Right ventricle myocardium superior (tissue), 1 donor: ENCODE data around the gene YPEL3. TPM values are rescaled to one million over a fixed set of nuclear protein-coding genes. Genes with fewer than 3 reads are reported as not detected.
A peak's percentile ranks its signal among the peaks of the same experiment; 100 is the strongest.
"Not testable (repeated sequence)": the region's sequence is repeated elsewhere in the genome, so short reads cannot be mapped to it uniquely, and the experiment has no call there.

Source experiments
- ATAC-seq: fragments of 200-7000 bp; cut with Tn5 transposase; one replicate; pipeline ENCODE4 v1.9.1; 2020; ENCODE audit warnings: mild to moderate bottlenecking; ENCODE audit not compliant: poor library complexity
- DNase-seq: peaks from one replicate; pipeline ENCODE4 v3.0.0-alpha.2; 2020
- intact Hi-C: fragments of 100-400 bp; cut with DNase I; formaldehyde crosslinking; loops from one replicate; pipeline ENCODE4 v1.11.2; 2022
- long read RNA-seq: library from polyadenylated mRNA; unstranded; transcript quantifications from one replicate; pipeline ENCODE4 v2.0.0, GENCODE V29; 2021
- total RNA-seq: library from RNA; stranded (reverse); fragmentation: NEBNext Ultra II Directional; extraction: Animal tissue kit (Norgen Biotek cat#: 25700); gene quantifications from one replicate; pipeline ENCODE4 v1.2.1, GENCODE V29; 2021
- donor health status: DM: no; HTN: yes; CAD: no; lungs with severe emphysema.

YPEL3 gene, protein sequence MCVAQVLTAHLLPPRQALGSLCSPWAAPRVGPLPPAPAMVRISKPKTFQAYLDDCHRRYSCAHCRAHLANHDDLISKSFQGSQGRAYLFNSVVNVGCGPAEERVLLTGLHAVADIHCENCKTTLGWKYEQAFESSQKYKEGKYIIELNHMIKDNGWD
- total RNA-seq, result 64.1 TPM
- long read RNA-seq, transcript YPEL3-201 (5 exons, 935 nt), result major isoform, 69 of 92 reads
- long read RNA-seq, partial matches to known transcripts, result 1 of 92 reads
- long read RNA-seq, other reads (novel, unspliced or antisense), result 16 of 92 reads

GRCh38 chr16:30096105-30096861 lies at the start of gene YPEL3:
Gene YPEL3, minus strand, starts transcription at chr16:30096213. Its CDS starts 731 bp downstream, at chr16:30095482.
- peak; percentile 96 for DNase-seq
- intact Hi-C loops, result loop anchor here (10.0 kb wide), 1 partner anchor 319 kb away; no protein-coding TSS in a partner anchor
- ATAC-seq, result peak; percentile 80

GRCh38 chr16:30145657-30146056 lies 49.6 kb upstream of the YPEL3 start:
- intact Hi-C loops, result no loop called here
- ATAC-seq, result no peak

DNA sequence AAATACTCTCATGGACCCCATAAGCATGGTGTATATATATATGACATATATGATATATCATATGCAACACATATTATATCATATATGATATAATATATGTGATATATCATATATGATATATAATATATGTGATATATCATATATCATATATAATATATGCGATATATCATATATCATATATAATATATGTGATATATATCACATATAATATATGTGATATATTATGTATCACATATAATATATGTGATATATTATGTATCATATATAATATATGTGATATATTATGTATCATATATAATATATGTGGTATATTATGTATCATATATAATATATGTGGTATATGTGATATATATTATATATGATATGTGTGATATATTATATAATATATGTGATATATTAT lies 48.9 kb upstream of the YPEL3 start:
- DNase-seq (no peak), ATAC-seq (no peak)
- intact Hi-C loops, result no loop called here

More at GRCh38 chr16:30145657-30146056, 49.6 kb upstream of the YPEL3 start:
- no peak for DNase-seq

DNA sequence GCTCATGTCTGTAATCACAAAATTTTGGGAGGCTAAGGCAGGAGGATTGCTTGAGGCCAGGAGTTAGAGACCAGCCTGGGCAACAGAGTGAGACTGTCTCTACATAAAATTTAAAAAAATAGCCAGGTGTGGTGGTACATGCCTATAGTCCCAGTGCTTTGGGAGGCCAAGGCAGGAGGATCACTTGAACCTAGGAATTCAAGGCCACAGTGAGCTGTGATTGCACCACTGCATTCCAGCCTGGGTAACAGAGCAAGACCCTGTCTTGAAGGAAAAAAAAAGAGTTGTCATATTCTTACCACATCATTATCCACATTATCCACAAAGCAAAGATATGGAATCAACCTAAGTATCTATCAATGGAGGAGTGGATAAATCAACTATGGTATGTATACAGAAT lies 48.0 kb upstream of the YPEL3 start:
- intact Hi-C loops, result no loop called here
- DNase-seq (no peak), ATAC-seq (no peak)

DNA sequence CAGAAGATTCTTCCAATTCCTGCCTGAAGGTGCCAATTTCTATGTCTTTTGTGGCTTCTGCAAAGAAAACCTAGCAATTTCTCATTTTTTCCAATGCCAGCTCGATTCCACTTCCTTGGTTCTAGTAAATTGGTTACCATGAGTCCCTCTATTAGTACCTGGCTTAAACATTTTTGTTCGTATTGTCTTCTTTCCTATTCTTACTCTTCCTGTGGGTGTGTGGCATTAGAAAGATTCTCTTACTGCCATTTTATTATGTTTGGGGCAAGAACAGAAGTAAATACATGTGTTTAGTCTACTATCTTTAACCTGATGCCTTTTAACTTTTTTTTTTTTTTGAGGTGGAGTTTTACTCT lies 47.3 kb upstream of the YPEL3 start:
- DNase-seq, result no peak
- intact Hi-C loops, result no loop called here
- ATAC-seq, result no peak

DNA sequence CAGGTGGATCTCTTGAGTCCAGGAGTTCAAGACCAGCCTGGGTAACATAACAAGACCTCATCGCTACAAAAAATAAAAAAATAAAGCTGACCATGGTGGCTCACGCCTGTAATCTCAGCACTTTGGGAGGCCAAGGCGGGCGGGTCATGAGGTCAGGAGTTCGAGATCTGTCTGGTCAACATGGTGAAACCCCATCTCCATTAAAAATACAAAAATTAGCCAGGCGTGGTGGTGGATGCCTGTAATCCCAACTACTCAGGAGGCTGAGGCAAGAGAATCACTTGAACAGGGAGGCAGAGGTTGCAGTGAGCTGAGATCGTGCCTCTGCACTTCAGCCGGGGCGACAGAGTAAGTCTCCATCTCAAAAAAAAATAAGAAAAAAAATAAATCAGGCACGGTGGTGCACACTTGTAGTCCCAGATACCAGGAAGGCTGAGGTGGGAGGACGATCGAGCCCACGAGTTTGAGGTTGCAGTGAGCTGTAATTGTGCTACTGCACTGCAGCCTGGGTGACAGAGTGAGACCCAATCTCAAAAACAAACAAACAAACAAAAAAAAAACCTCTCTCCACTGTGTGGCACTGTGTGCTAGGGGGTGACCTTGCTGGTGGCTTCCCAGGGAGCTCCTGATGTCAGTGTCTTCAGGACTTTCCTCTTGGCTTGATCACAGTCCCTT lies 46.8 kb upstream of the YPEL3 start:
- no peak for ATAC-seq
- intact Hi-C loops, result no loop called here
- no peak for DNase-seq

- intact Hi-C loops, result no loop called here
- no peak for ATAC-seq
- no peak for DNase-seq
Measured at GRCh38 chr16:30141750-30142149, 45.7 kb upstream of the YPEL3 start.

DNA sequence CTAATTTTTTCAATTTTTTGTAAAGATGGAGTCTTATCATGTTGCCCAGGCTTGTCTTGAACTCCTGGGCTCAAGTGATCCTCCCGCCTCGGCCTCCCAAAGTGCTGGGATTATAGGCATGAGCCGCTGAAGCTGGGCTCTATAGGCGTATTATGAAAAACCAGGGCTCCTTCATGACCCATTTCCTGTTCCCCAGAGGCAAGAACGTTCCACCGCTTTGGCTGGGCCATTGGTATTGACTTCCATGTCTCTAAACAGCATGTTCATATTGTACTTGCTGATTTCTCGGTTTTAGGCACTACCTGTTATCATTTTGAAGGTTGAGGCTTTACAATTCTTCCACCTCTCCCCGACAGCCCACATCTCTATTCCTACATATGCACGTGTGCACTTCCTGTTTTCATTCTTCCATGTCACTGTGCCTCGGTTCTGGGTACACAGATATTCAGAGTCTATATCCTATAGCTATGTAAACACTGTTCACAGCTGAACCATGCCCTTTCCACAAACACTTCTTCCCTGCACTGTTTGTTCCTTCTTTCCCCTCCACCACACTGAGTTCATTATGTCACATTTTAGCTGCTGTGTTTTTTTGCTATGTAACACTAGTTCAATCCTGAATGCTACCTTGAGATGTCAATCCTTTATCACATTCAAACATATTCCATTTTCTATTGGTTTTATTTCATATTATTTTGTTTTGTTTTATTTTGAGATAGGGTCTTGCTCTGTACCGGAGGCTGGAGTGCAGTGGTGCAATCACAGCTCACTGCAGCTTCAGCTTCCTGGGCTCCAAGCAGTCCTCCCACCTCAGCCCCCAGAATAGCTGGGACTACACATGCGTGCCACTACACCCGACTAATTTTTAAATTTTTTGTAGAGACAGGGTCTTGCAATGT lies 43.8 kb upstream of the YPEL3 start:
- DNase-seq (no peak), ATAC-seq (no peak)
- intact Hi-C loops, result no loop called here

DNA sequence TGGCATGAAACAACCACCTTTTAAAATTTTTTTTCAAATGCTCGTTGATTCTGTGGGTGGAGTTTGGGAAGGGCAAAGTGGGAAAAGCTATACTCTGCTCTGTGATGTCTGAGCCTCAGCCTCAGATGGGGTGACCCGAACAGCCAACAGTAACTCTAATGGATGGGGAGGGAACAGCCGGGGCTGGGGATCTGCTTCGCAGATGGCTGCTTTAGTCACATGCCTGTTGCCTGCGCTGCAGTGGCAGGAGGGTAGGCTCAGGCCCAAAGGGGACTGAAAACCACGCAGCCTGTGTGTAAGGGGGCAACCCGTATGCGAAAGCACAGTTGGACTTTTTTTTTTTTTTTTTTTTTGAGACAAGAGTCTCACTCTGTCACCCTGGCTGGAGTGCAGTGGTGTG lies 41.9 kb upstream of the YPEL3 start:
- intact Hi-C loops, result no loop called here
- DNase-seq (peak; percentile 3), ATAC-seq (no peak)

DNA sequence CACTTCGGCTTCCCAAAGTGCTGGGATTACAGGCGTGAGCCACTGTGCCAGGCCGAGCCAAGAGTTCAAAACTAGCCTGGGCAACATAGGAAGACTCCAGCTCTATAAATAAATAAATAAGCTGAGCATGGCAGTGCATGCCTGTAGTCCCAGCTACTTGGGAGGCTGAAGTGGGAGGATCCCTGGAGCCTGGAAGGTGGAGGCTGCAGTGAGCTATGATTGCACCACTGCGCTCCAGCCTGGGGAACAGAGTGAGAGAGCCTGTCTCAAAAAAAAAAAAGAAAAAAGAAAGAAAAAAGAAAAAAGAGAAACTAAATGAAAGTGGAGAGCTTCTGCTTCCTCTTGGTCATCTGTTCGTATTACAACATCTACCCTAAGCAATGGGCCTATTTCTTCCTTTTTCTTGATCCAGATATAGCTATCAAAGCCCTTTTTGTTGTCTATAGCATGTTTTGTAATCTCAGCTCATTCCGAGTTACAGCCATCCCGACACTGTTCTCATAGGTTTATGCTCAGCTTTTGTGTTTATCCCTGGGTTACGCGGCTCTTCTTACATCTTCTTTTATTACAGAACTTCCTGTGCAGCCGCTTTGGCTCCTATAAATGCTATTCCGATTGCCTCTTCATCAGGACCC lies 41.1 kb upstream of the YPEL3 start:
- ATAC-seq (peak; percentile 60), DNase-seq (no peak)
- intact Hi-C loops, result no loop called here

- intact Hi-C loops, result no loop called here
- DNase-seq (no peak), ATAC-seq (no peak)
Measured at GRCh38 chr16:30132591-30132990, 36.6 kb upstream of the YPEL3 start.

- peak; percentile 20 for DNase-seq
- ATAC-seq, result peak; percentile 36
- intact Hi-C loops, result no loop called here
Measured at GRCh38 chr16:30131869-30132475, 36.0 kb upstream of the YPEL3 start.

DNA sequence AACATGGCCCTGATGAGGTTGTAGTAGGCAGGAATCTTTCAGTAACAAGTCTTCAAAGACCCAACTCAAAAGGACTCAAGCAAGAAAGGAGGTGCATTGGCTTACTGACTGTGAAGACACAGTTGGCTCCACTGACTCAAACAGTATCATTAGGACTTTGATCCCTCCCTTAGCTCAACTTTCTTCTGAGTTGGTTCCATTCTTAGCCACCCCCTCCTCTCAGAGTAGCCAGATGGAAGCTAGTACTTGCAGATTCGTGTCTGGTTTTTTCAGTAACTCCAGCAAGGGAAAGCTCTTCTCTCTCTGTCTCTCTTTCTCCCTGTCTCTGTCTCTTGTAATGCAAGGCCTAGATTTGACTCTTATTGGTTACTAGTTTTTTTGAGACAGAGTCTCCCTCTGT lies 32.0 kb upstream of the YPEL3 start:
- intact Hi-C loops, result no loop called here
- ATAC-seq (no peak), DNase-seq (no peak)

GRCh38 chr16:30125690-30126089 lies 29.7 kb upstream of the YPEL3 start:
- not testable (repeated sequence) for DNase-seq

GRCh38 chr16:30124985-30125379 lies 29.0 kb upstream of the YPEL3 start:
- DNase-seq, result no peak
- intact Hi-C loops, result no loop called here
- ATAC-seq, result no peak

More at GRCh38 chr16:30125690-30126089, 29.7 kb upstream of the YPEL3 start:
- intact Hi-C loops, ATAC-seq: not testable (repeated sequence)

- DNase-seq (no peak), ATAC-seq (peak; percentile 30)
- intact Hi-C loops, result no loop called here
Measured at GRCh38 chr16:30122604-30123160, 26.7 kb upstream of the YPEL3 start.

DNA sequence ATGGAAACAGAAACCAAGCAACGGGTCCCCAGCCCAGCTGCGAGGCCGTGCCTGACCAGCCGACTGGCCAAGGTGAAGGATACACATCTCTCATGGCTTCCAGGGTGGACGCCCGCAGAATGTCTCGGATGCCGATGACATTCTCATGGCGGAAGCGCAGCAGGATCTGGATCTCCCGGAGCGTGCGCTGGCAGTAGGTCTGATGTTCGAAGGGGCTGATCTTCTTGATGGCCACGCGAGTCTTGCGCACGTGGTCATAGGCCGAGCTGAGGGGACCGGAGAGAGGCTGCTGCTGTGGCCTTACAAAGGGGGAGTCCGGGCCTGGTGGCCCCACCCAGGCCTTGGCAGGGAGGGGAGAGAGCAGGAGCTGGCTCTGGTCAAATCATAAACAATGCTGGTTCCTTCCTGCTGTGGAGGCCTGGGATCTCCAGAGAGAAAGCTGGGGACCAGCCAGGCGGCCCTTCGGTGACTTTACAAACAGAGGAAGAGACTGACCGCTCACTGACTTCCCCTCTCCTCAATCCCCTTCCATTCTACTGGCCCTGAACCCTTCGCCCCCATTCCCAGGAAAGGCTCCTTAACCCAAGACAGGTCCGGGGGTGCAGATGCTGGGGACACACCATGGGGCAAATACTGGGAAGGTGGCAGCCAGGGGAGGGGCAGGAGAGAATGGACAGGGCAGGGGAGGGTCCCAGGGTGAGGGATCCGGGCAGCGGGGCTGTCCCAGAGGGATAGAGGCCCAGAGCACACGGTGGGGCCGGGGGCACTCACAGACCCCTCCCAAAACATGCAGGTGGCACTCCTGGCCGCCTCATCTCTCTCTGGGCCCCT lies 25.9 kb upstream of the YPEL3 start:
- intact Hi-C loops, result no loop called here
- peak; percentile 72 for ATAC-seq

More for the DNA sequence above, 25.9 kb upstream of the YPEL3 start:
- peak; percentile 89 for DNase-seq
